ENCODE results near the gene DHRSX. TPM values are rescaled to one million over a fixed set of nuclear protein-coding genes. Genes with fewer than 3 reads are reported as not detected.
"Not testable (repeated sequence)": the region's sequence is repeated elsewhere in the genome, so short reads cannot be mapped to it uniquely, and the experiment has no call there.

The DHRSX gene
- total and polyA plus RNA-seq, 4 experiments from 2014 or later = 12.1 to 23.5 (median 16.5) TPM

DNA sequence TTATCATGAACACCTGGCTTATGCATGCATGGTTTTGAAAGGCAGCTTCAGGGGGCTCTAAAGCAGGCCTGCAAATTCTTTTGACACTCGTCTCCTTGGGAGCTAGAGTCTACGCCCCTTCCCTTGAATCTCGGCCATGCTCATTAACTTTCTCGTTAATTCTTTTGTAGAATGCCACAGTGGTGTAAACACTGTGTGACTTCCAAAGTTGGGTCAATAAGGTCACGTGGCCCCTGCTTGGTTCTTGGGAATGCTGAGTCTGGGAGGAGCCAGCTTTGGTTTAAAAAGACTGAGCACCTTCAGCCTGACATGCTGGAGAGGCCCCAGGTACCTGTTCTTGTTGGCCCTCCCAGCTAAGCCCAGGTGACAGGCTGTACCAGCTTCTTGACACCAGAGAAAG lies 228.4 kb downstream of the DHRSX start:
- Histone ChIP-seq H3K4me3 (ENCODE audit: low read length in 2 of 2) (no peak overlapping the region), H3K36me3 (ENCODE audit: insufficient read depth, low read length) (no peaks in the 10 kb centered on the region), H3K9me3 (ENCODE audit: control insufficient read depth in 1 of 2, low read length in 2 of 2) (no peaks in the 10 kb centered on the region), H3K27ac (ENCODE audit: low read depth, low read length) (no peak overlapping the region), H3K4me1 (ENCODE audit: insufficient read depth, low read length) (no peaks in the 10 kb centered on the region), H3K27me3 (ENCODE audit: insufficient read depth, low read length) (no peaks in the 10 kb centered on the region)
- no peak for DNase-seq
- Mint-ChIP-seq H3K27ac (no peak overlapping the region), H3K4me1 (peaks cover 0 to 1% (median under 1%) of the 10 kb centered on the region in 4 donors), H3K4me3 (no peak overlapping the region), H3K9me3 (peaks cover 0 to 5% (median 0%) of the 10 kb centered on the region in 8 donors), H3K27me3 (no peaks in the 10 kb centered on the region), H3K36me3 (peaks cover 24 to 34% of the 10 kb centered on the region in 2 donors)
- ChIA-PET CTCF (ENCODE audit: partially characterized antibody) (no interaction called here), POLR2A (ENCODE audit: partially characterized antibody) (no interaction called here)
- intact Hi-C loops (cut with micrococcal nuclease) = no loop called here

DNA sequence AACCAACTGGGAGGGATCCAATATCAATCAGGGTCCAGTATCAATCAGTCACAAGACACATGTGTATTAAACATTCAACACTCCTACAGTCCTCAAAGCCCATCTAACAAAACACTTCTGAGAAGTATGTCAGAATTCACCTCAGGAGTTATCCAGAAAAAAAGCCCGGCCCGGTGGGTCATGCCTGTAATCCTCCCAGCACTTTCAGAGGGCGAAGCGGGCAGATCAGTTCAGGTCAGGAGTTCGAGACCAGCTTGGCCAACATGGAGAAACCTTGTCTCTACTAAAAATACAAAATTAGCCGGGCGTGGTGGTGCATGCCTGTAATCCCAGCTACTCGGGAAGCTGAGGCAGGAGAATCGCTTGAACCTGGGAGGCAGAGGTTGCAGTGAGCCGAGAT lies 229.2 kb downstream of the DHRSX start:
- H3K9me3 ChIP-seq (ENCODE audit: control insufficient read depth in 1 of 2, low read length in 2 of 2); H3K36me3 ChIP-seq (ENCODE audit: insufficient read depth, low read length); H3K4me1 ChIP-seq (ENCODE audit: insufficient read depth, low read length); CTCF ChIA-PET (ENCODE audit: partially characterized antibody); POLR2A ChIA-PET (ENCODE audit: partially characterized antibody); H3K4me1 Mint-ChIP-seq; H3K27ac ChIP-seq (ENCODE audit: low read depth, low read length); H3K4me3 ChIP-seq (ENCODE audit: low read length in 2 of 2); H3K27me3 ChIP-seq (ENCODE audit: insufficient read depth, low read length); H3K27ac Mint-ChIP-seq; DNase-seq; intact Hi-C loops (cut with micrococcal nuclease); H3K9me3 Mint-ChIP-seq; H3K4me3 Mint-ChIP-seq; H3K27me3 Mint-ChIP-seq: not testable (repeated sequence)
- H3K36me3 Mint-ChIP-seq = peaks cover 30 to 40% of the 10 kb centered on the region in 2 donors

GRCh38 chrX:2270783-2271182 lies 230.0 kb downstream of the DHRSX start:
- peaks cover 32 to 44% of the 10 kb centered on the region in 2 donors for H3K36me3 Mint-ChIP-seq
- H3K27me3 ChIP-seq (ENCODE audit: insufficient read depth, low read length); H3K4me1 ChIP-seq (ENCODE audit: insufficient read depth, low read length); DNase-seq; H3K27ac ChIP-seq (ENCODE audit: low read depth, low read length); H3K9me3 Mint-ChIP-seq; intact Hi-C loops (cut with micrococcal nuclease); POLR2A ChIA-PET (ENCODE audit: partially characterized antibody); H3K4me1 Mint-ChIP-seq; H3K9me3 ChIP-seq (ENCODE audit: control insufficient read depth in 1 of 2, low read length in 2 of 2); H3K4me3 Mint-ChIP-seq; H3K27ac Mint-ChIP-seq; H3K36me3 ChIP-seq (ENCODE audit: insufficient read depth, low read length); CTCF ChIA-PET (ENCODE audit: partially characterized antibody); H3K4me3 ChIP-seq (ENCODE audit: low read length in 2 of 2); H3K27me3 Mint-ChIP-seq: not testable (repeated sequence)

DNA sequence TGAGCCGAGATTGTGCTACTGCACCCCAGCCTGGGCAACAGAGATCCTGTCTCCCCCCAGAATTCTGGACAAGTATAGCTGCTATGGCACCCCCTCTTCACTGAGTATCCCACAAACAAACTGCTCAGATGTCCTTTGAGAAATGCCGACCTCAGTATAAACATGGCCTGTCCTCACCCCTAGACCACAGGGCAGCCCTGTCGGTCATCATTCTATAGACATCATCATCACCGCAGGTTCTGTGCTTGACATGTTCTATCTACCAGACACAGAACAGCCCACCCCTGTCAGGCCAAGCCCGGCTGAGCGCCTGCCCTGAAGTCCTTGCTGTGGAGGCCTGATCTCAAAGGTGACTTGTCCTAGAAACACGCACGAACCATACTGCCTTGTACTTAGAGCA lies 232.9 kb downstream of the DHRSX start:
- Histone ChIP-seq H3K4me3 (ENCODE audit: low read length in 2 of 2) (no peak overlapping the region), H3K27me3 (ENCODE audit: insufficient read depth, low read length) (no peaks in the 10 kb centered on the region), H3K9me3 (ENCODE audit: control insufficient read depth in 1 of 2, low read length in 2 of 2) (no peaks in the 10 kb centered on the region), H3K4me1 (ENCODE audit: insufficient read depth, low read length) (no peaks in the 10 kb centered on the region), H3K27ac (ENCODE audit: low read depth, low read length) (no peak overlapping the region), H3K36me3 (ENCODE audit: insufficient read depth, low read length) (peaks cover 9% of the 10 kb centered on the region)
- H3K9me3 Mint-ChIP-seq = peaks cover 0 to 5% (median 0%) of the 10 kb centered on the region in 8 donors
- no peak overlapping the region for H3K4me3 Mint-ChIP-seq
- no peak overlapping the region for H3K27ac Mint-ChIP-seq
- ChIA-PET CTCF (ENCODE audit: partially characterized antibody) (no interaction called here), POLR2A (ENCODE audit: partially characterized antibody) (no interaction called here)
- no peaks in the 10 kb centered on the region for H3K27me3 Mint-ChIP-seq
- intact Hi-C loops (cut with micrococcal nuclease) = no loop called here
- no peaks in the 10 kb centered on the region for H3K4me1 Mint-ChIP-seq
- no peak for DNase-seq
- peaks cover 31 to 48% of the 10 kb centered on the region in 2 donors for H3K36me3 Mint-ChIP-seq

- no peak overlapping the region for H3K27ac Mint-ChIP-seq
- no peaks in the 10 kb centered on the region for H3K27me3 ChIP-seq (ENCODE audit: insufficient read depth, low read length)
- H3K4me3 ChIP-seq (ENCODE audit: low read length in 2 of 2) = no peak overlapping the region
- no peak overlapping the region for H3K27ac ChIP-seq (ENCODE audit: low read depth, low read length)
- no peak overlapping the region for H3K4me3 Mint-ChIP-seq
- no peaks in the 10 kb centered on the region for H3K9me3 ChIP-seq (ENCODE audit: control insufficient read depth in 1 of 2, low read length in 2 of 2)
- CTCF ChIA-PET (ENCODE audit: partially characterized antibody) = no interaction called here
- peaks cover 0 to 5% (median 0%) of the 10 kb centered on the region in 8 donors for H3K9me3 Mint-ChIP-seq
- peaks cover 9% of the 10 kb centered on the region for H3K36me3 ChIP-seq (ENCODE audit: insufficient read depth, low read length)
- H3K4me1 ChIP-seq (ENCODE audit: insufficient read depth, low read length) = no peaks in the 10 kb centered on the region
- no peaks in the 10 kb centered on the region for H3K27me3 Mint-ChIP-seq
- intact Hi-C loops (cut with micrococcal nuclease) = no loop called here
- POLR2A ChIA-PET (ENCODE audit: partially characterized antibody) = no interaction called here
- peaks cover 31 to 53% of the 10 kb centered on the region in 2 donors for H3K36me3 Mint-ChIP-seq
- DNase-seq = peak in 3 of 5 donors; percentile 13 to 30 (median 26)
- no peaks in the 10 kb centered on the region for H3K4me1 Mint-ChIP-seq
Measured at GRCh38 chrX:2266445-2267349, 234.1 kb downstream of the DHRSX start.

DNA sequence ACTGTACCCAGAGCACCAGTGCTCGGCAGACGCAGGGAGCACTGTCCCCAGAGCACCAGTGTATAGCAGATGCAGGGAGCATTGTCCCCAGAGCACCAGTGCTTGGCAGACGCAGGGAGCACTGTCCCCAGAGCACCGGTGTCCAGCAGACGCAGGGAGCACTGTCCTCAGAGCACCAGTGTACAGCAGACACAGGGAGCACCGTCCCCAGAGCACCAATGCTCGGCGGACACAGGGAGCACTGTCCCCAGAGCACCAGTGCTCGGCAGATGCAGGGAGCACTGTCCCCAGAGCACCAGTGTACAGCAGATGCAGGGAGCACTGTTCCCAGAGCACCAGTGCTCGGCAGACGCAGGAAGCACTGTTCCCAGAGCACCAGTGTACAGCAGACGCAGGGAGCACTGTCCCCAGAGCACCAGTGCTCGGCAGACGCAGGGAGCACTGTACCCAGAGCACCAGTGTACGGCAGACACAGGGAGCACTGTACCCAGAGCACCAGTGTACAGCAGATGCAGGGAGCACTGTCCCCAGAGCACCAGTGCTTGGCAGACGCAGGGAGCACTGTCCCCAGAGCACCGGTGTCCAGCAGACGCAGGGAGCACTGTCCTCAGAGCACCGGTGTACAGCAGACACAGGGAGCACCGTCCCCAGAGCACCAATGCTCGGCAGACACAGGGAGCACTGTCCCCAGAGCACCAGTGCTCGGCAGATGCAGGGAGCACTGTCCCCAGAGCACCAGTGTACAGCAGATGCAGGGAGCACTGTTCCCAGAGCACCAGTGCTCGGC lies 234.9 kb downstream of the DHRSX start:
- H3K9me3 ChIP-seq (ENCODE audit: control insufficient read depth in 1 of 2, low read length in 2 of 2); H3K4me3 Mint-ChIP-seq; H3K4me3 ChIP-seq (ENCODE audit: low read length in 2 of 2); DNase-seq; H3K9me3 Mint-ChIP-seq; H3K27me3 ChIP-seq (ENCODE audit: insufficient read depth, low read length); H3K4me1 ChIP-seq (ENCODE audit: insufficient read depth, low read length); CTCF ChIA-PET (ENCODE audit: partially characterized antibody); H3K27ac Mint-ChIP-seq; H3K36me3 ChIP-seq (ENCODE audit: insufficient read depth, low read length); H3K4me1 Mint-ChIP-seq; intact Hi-C loops (cut with micrococcal nuclease); H3K27ac ChIP-seq (ENCODE audit: low read depth, low read length); H3K27me3 Mint-ChIP-seq; POLR2A ChIA-PET (ENCODE audit: partially characterized antibody): not testable (repeated sequence)
- peaks cover 30 to 50% of the 10 kb centered on the region in 2 donors for H3K36me3 Mint-ChIP-seq

GRCh38 chrX:2264179-2265030 lies 236.4 kb downstream of the DHRSX start:
- H3K36me3 Mint-ChIP-seq = peaks cover 38 to 53% of the 10 kb centered on the region in 2 donors
- H3K27me3 Mint-ChIP-seq = no peaks in the 10 kb centered on the region
- H3K9me3 Mint-ChIP-seq = peaks cover 0 to 3% (median 0%) of the 10 kb centered on the region in 8 donors
- Histone ChIP-seq H3K27ac (ENCODE audit: low read depth, low read length) (no peak overlapping the region), H3K4me3 (ENCODE audit: low read length in 2 of 2) (no peak overlapping the region), H3K36me3 (ENCODE audit: insufficient read depth, low read length) (peaks cover 9% of the 10 kb centered on the region), H3K9me3 (ENCODE audit: control insufficient read depth in 1 of 2, low read length in 2 of 2) (no peaks in the 10 kb centered on the region), H3K4me1 (ENCODE audit: insufficient read depth, low read length) (no peaks in the 10 kb centered on the region), H3K27me3 (ENCODE audit: insufficient read depth, low read length) (no peaks in the 10 kb centered on the region)
- peak in 1 of 5 donors; percentile 10 for DNase-seq
- CTCF ChIA-PET (ENCODE audit: partially characterized antibody) = no interaction called here
- H3K27ac Mint-ChIP-seq = peak overlapping the region in 2 of 7 donors; percentile 15 to 65
- intact Hi-C loops (cut with micrococcal nuclease) = no loop called here
- H3K4me1 Mint-ChIP-seq = peaks cover 0 to 2% (median 0%) of the 10 kb centered on the region in 4 donors
- POLR2A ChIA-PET (ENCODE audit: partially characterized antibody) = no interaction called here
- H3K4me3 Mint-ChIP-seq = no peak overlapping the region

Data from CD4-positive, alpha-beta memory T cell (primary cell).